OCI-LY1 (cell line): ENCODE measurements around the gene BCL2L13.

Experiments used
- H2AFZ ChIP-seq: fragments of 200-600 bp; sonication (generic), shearing (Covaris generic); 2 replicates; pipeline ENCODE4 v1.6.0; 2014; ENCODE audit warnings: antibody characterized with exemption, mild to moderate bottlenecking, low read length
- H3F3A ChIP-seq: fragments of 200-600 bp; sonication (generic), shearing (Covaris generic); 2 replicates; pipeline ENCODE4 v1.6.0; 2014; ENCODE audit warnings: mild to moderate bottlenecking, antibody characterized with exemption, low read length, moderate library complexity; ENCODE audit not compliant: insufficient read depth
- H3K27ac ChIP-seq: fragments of 200-600 bp; sonication (generic); 2 replicates; pipeline ENCODE4 v1.5.1; 2014; ENCODE audit warnings: low read length, mixed run types, mild to moderate bottlenecking, low read depth; ENCODE audit not compliant: poor library complexity, severe bottlenecking
- H3K27me3 ChIP-seq: fragments of 200-600 bp; sonication (generic); 2 replicates; pipeline ENCODE4 v1.6.0; 2014; ENCODE audit warnings: antibody characterized with exemption, mild to moderate bottlenecking, low read length, moderate library complexity; ENCODE audit not compliant: insufficient read depth
- H3K36me3 ChIP-seq: fragments of 200-600 bp; sonication (generic); 2 replicates; pipeline ENCODE4 v1.6.1; 2014; ENCODE audit warnings: mild to moderate bottlenecking, antibody characterized with exemption, low read length, moderate library complexity, mixed read lengths; ENCODE audit not compliant: insufficient read depth
- H3K4me1 ChIP-seq: fragments of 200-600 bp; sonication (generic); 2 replicates; pipeline ENCODE4 v1.5.1; 2014; ENCODE audit warnings: mild to moderate bottlenecking, low read length, moderate library complexity; ENCODE audit not compliant: insufficient read depth, severe bottlenecking
- H3K4me2 ChIP-seq: fragments of 200-600 bp; sonication (generic), shearing (Covaris generic); 2 replicates; pipeline ENCODE4 v1.6.1; 2014; ENCODE audit warnings: low read length
- H3K4me3 ChIP-seq: fragments of 200-600 bp; sonication (generic); 2 replicates; pipeline ENCODE4 v1.5.1; 2014; ENCODE audit warnings: low read length, low read depth, mild to moderate bottlenecking, mixed read lengths; ENCODE audit not compliant: poor library complexity, severe bottlenecking
- H3K79me2 ChIP-seq: fragments of 200-600 bp; shearing (Covaris generic); 2 replicates; pipeline ENCODE4 v1.6.1; 2016; ENCODE audit warnings: mixed run types, low read length, mixed read lengths; ENCODE audit not compliant: insufficient read depth
- H3K9ac ChIP-seq: fragments of 200-600 bp; sonication (generic), shearing (Covaris generic); 2 replicates; pipeline ENCODE4 v1.6.1; 2014; ENCODE audit warnings: mild to moderate bottlenecking, low read length, mixed read lengths
- H3K9me2 ChIP-seq: fragments of 200-600 bp; sonication (generic), shearing (Covaris generic); 2 replicates; pipeline ENCODE4 v1.6.1; 2014; ENCODE audit warnings: low read depth, mild to moderate bottlenecking, low read length, mixed read lengths
- H3K9me3 ChIP-seq: fragments of 200-600 bp; shearing (Covaris generic); 2 replicates; pipeline ENCODE4 v1.6.1; 2014; ENCODE audit warnings: low read length, mixed read lengths
- H4K20me1 ChIP-seq: fragments of 200-600 bp; sonication (generic), shearing (Covaris generic); 2 replicates; pipeline ENCODE4 v1.6.0; 2016; ENCODE audit warnings: mild to moderate bottlenecking, low read length; ENCODE audit not compliant: insufficient read depth
- CTCF ChIP-seq: fragments of 200-600 bp; sonication (generic), shearing (Covaris generic); IDR thresholded peaks from 2 replicates; pipeline ENCODE4 v1.5.1; 2017; ENCODE audit warnings: mild to moderate bottlenecking, antibody characterized with exemption, low read length, moderate library complexity, mixed read lengths
- EZH2 ChIP-seq: fragments of 200-600 bp; sonication (generic), shearing (Covaris generic); IDR thresholded peaks from 2 replicates; pipeline ENCODE4 v1.8.0; 2017; ENCODE audit warnings: borderline replicate concordance, mixed run types, mild to moderate bottlenecking, antibody characterized with exemption, low read length, moderate library complexity, mixed read lengths

BCL2L13 gene

DNA sequence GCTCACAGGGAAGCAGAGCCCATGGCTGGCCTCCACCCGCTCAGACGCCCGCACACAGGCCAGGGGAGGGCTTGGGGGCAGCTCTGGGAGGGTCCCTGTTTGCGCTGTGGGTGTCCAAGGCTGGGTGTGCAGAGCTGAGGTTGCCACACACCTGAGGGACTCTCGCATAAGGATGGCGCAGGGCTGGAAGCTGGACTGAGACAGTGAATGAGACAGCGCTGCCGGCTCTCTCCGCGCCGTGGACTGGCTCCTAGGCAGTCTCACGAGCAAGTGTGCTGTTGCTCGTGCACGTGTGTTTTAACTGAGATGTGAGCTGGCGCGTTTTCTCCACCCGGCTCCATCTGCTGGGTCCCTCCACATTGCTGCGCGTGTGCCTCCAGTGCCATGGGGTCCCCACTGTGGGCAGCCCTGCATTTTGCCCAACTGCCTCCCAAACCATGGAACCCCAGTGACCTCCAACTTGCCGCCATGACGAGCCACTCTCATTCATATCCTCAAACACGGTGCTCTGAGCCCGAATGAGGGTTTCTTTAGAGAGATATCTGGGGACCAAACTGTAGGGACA lies 139.9 kb downstream of the BCL2L13 start:
- Histone ChIP-seq H3K4me3 (peak overlapping the region; percentile 75), H3F3A (peaks cover 3% of the 10 kb centered on the region; the same call in 1 of the 2 replicates), H3K4me2 (peak overlapping the region; percentile 73), H3K9me3 (no peaks in the 10 kb centered on the region), H3K9ac (peak overlapping the region; percentile 91), H3K4me1 (peaks cover 73% of the 10 kb centered on the region), H4K20me1 (no peaks in the 10 kb centered on the region), H2AFZ (no peak overlapping the region), H3K9me2 (no peaks in the 10 kb centered on the region), H3K27me3 (no peaks in the 10 kb centered on the region), H3K79me2 (no peaks in the 10 kb centered on the region), H3K27ac (peak overlapping the region; percentile 82), H3K36me3 (no peaks in the 10 kb centered on the region)
- TF ChIP-seq EZH2 (no peak), CTCF (no peak)

- peaks cover 3% of the 10 kb centered on the region; the same call in 1 of the 2 replicates for H3F3A ChIP-seq
- peak overlapping the region; percentile 75 for H3K4me3 ChIP-seq
- TF ChIP-seq CTCF (no peak), EZH2 (no peak)
- no peak overlapping the region; the same call in 1 of the 2 replicates for H3K9ac ChIP-seq
- no peaks in the 10 kb centered on the region for H3K36me3 ChIP-seq
- no peaks in the 10 kb centered on the region for H4K20me1 ChIP-seq
- peaks cover 72% of the 10 kb centered on the region for H3K4me1 ChIP-seq
- H3K4me2 ChIP-seq: peak overlapping the region; percentile 73
- H3K27me3 ChIP-seq: no peaks in the 10 kb centered on the region
- no peaks in the 10 kb centered on the region for H3K9me2 ChIP-seq
- H2AFZ ChIP-seq: no peak overlapping the region
- peak overlapping the region; percentile 80 for H3K27ac ChIP-seq
- H3K79me2 ChIP-seq: no peaks in the 10 kb centered on the region
- no peaks in the 10 kb centered on the region for H3K9me3 ChIP-seq
Observed at GRCh38 chr22:17779286-17780115, 140.9 kb downstream of the BCL2L13 start.

- no peak overlapping the region for H3K4me3 ChIP-seq
Observed at GRCh38 chr22:17780116-17780740, 141.7 kb downstream of the BCL2L13 start.

More at GRCh38 chr22:17780116-17780740, 141.7 kb downstream of the BCL2L13 start:
- Histone ChIP-seq H3K9me2 (no peaks in the 10 kb centered on the region), H4K20me1 (no peaks in the 10 kb centered on the region), H3F3A (peaks cover 3% of the 10 kb centered on the region; the same call in 1 of the 2 replicates), H3K36me3 (no peaks in the 10 kb centered on the region), H3K4me2 (peak overlapping the region; percentile 73; the same call in 1 of the 2 replicates), H3K27me3 (no peaks in the 10 kb centered on the region), H3K27ac (peak overlapping the region; percentile 80), H3K4me1 (peaks cover 65% of the 10 kb centered on the region), H2AFZ (no peak overlapping the region), H3K9ac (no peak overlapping the region; the same call in 1 of the 2 replicates), H3K9me3 (no peaks in the 10 kb centered on the region), H3K79me2 (no peaks in the 10 kb centered on the region)
- no peak for TF ChIP-seq EZH2
- TF ChIP-seq CTCF: no peak
